Stimulated activated CD8-positive, alpha-beta memory T cell treated with anti-CD3 and anti-CD28 coated beads, Interleukin-15, amount 100 ng/mL, for 24 hours (primary cell): ENCODE data around the gene TESPA1.
"Not testable (repeated sequence)": the region's sequence is repeated elsewhere in the genome, so short reads cannot be mapped to it uniquely, and the experiment has no call there.

Source experiments
- DNase-seq: peaks from one replicate; pipeline ENCODE4 v3.0.0-alpha.2; 2020; ENCODE audit warnings: low read depth

TESPA1 gene

GRCh38 chr12:54948171-54948570, 36.4 kb downstream of the TESPA1 start:
- no peak for DNase-seq

- DNase-seq, result no peak
Measured at GRCh38 chr12:54945082-54945481, 39.5 kb downstream of the TESPA1 start.

GRCh38 chr12:54943292-54943691, 41.3 kb downstream of the TESPA1 start:
- not testable (repeated sequence) for DNase-seq

GRCh38 chr12:54941659-54942058, 42.9 kb downstream of the TESPA1 start:
- DNase-seq, result no peak

GRCh38 chr12:54940727-54941315, 43.7 kb downstream of the TESPA1 start:
- DNase-seq, result no peak

- no peak for DNase-seq
Measured at GRCh38 chr12:54937929-54938328, 46.6 kb downstream of the TESPA1 start.

GRCh38 chr12:54937376-54937775, 47.2 kb downstream of the TESPA1 start:
- no peak for DNase-seq

- DNase-seq, result no peak
Measured at GRCh38 chr12:54936736-54937135, 47.8 kb downstream of the TESPA1 start.

- DNase-seq, result no peak
Measured at GRCh38 chr12:54935235-54935951, 49.2 kb downstream of the TESPA1 start.

- DNase-seq, result no peak
Measured at GRCh38 chr12:54934419-54934818, 50.1 kb downstream of the TESPA1 start.

- DNase-seq, result no peak
Measured at GRCh38 chr12:54933376-54933775, 51.2 kb downstream of the TESPA1 start.

- DNase-seq, result no peak
Measured at GRCh38 chr12:54932691-54933090, 51.9 kb downstream of the TESPA1 start.

- no peak for DNase-seq
Measured at GRCh38 chr12:54932038-54932437, 52.5 kb downstream of the TESPA1 start.

GRCh38 chr12:54929998-54930397, 54.6 kb downstream of the TESPA1 start:
- no peak for DNase-seq

GRCh38 chr12:54926246-54926645, 58.3 kb downstream of the TESPA1 start:
- no peak for DNase-seq

GRCh38 chr12:54924972-54925707, 59.4 kb downstream of the TESPA1 start:
- no peak for DNase-seq

- no peak for DNase-seq
Measured at GRCh38 chr12:54917001-54917488, 67.5 kb downstream of the TESPA1 start.
